Omental fat pad (tissue), 4 donors: ENCODE measurements around the gene INPP5A. TPM values are rescaled to one million over a fixed set of nuclear protein-coding genes. Genes with fewer than 3 reads are reported as not detected.

Experiments used
- ATAC-seq: fragments of 150-250 bp; one replicate; pipeline ENCODE4 v1.9.1; 2016; ENCODE audit warnings: mild to moderate bottlenecking, moderate library complexity; ENCODE audit not compliant: low FRiP score
- DNase-seq: peaks from one replicate; pipeline ENCODE4 v3.0.0-alpha.2; 2019; ENCODE audit warnings: low spot score
- CTCF ChIP-seq, 3 donors: fragments of 450-650 bp; IDR thresholded peaks; one replicate each; pipeline ENCODE4 v1.5.1; 2016 to 2017; ENCODE audit warnings: antibody characterized with exemption in 3 of 3, mild to moderate bottlenecking in 3 of 3, moderate library complexity in 2 of 3
- total RNA-seq, 4 donors: library from RNA; depleted of rRNA; stranded (reverse); fragments of >200 nt; gene quantifications; one replicate each; pipeline ENCODE4 v1.1.0, GENCODE V29; 2016

The INPP5A gene
- total RNA-seq, 4 donors from 2014 or later, result 34.1 to 49.3 (median 43.3) TPM

GRCh38 chr10:132506711-132507408 is 30.7 kb upstream of the INPP5A start:
- no peak for ATAC-seq
- DNase-seq, result peak; percentile 18
- TF ChIP-seq CTCF (IDR thresholded peaks at IDR 0.05), result no peak

GRCh38 chr10:132507409-132507955 is 30.1 kb upstream of the INPP5A start:
- DNase-seq (peak; percentile 9), ATAC-seq (no peak)
- TF ChIP-seq CTCF (IDR thresholded peaks at IDR 0.05), result no peak

- TF ChIP-seq CTCF (IDR thresholded peaks at IDR 0.05), result no peak
- ATAC-seq (no peak), DNase-seq (peak; percentile 12)
Measured at GRCh38 chr10:132507956-132508490, 29.6 kb upstream of the INPP5A start.

GRCh38 chr10:132508581-132509443 is 28.8 kb upstream of the INPP5A start:
- no peak for TF ChIP-seq CTCF (IDR thresholded peaks at IDR 0.05)
- DNase-seq, result peak; percentile 18
- ATAC-seq, result no peak

- no peak for TF ChIP-seq CTCF (IDR thresholded peaks at IDR 0.05)
- DNase-seq, result peak; percentile 14
- no peak for ATAC-seq
Measured at GRCh38 chr10:132509506-132510173, 27.9 kb upstream of the INPP5A start.

- TF ChIP-seq CTCF (IDR thresholded peaks at IDR 0.05), result no peak
- ATAC-seq, result no peak
- peak; percentile 13 for DNase-seq
Measured at GRCh38 chr10:132510174-132510611, 27.4 kb upstream of the INPP5A start.
